ENCODE results near the gene ELAVL1.

Gene ELAVL1

GRCh38 chr19:7908742-7909461 lies 96.5 kb downstream of the ELAVL1 start:
- H3K27me3 ChIP-seq (ENCODE audit: insufficient read depth, low read length) = no peaks in the 10 kb centered on the region; the same call in 1 of the 2 replicates
- no peak overlapping the region for H3K9ac ChIP-seq (ENCODE audit: low read depth, low read length)
- no peak overlapping the region for H3K27ac ChIP-seq (ENCODE audit: low read length)
- H3K36me3 ChIP-seq (ENCODE audit: insufficient read depth, low read depth, low read length) = peaks cover 24% of the 10 kb centered on the region
- H3K9me3 ChIP-seq (ENCODE audit: insufficient read depth, low read depth, low read length) = no peaks in the 10 kb centered on the region
- H3K4me1 ChIP-seq (ENCODE audit: insufficient read depth, low read length) = peaks cover 7% of the 10 kb centered on the region
- H3K4me3 ChIP-seq (ENCODE audit: low read length) = no peak overlapping the region

Measured in iPS-20b (cell line).